IMR-90 (cell line): Measurements from ENCODE around the gene CCL13. TPM values are rescaled to one million over a fixed set of nuclear protein-coding genes. Genes with fewer than 3 reads are reported as not detected.

Experiments used
- ATAC-seq: fragments of 200-7000 bp; cut with Tn5 transposase; 2 replicates; pipeline ENCODE4 v1.9.1; 2020; ENCODE audit warnings: low read depth, mild to moderate bottlenecking, moderate library complexity
- BruUV-seq: library from RNA; stranded (reverse); fragments of 400-500 nt; replicated peaks from 2 replicates; lab custom pipeline; 2021; lab: Mats Ljungman, UMichigan
- CTCF ChIA-PET: fragments of 300-600 bp; formaldehyde crosslinking; extraction: SDS; loops from one replicate; lab custom pipeline; 2021; ENCODE audit warnings: antibody characterized with exemption; lab: Yijun Ruan, JAX
- POLR2A ChIA-PET: fragments of 300-600 bp; sonication (Branson Sonifier 250); formaldehyde crosslinking; loops from one replicate; lab custom pipeline; 2022; ENCODE audit warnings: antibody characterized with exemption; ENCODE audit not compliant: unreplicated experiment; lab: Charles Lee
- DNase-seq: peaks from one replicate; pipeline ENCODE4 v3.0.0; 2013
- H2AFZ ChIP-seq: replicated peaks from 2 replicates; pipeline ENCODE3; 2013; ENCODE audit warnings: low read length, mild to moderate bottlenecking; ENCODE audit not compliant: poor library complexity
- H2AK5ac ChIP-seq: 2 replicates; pipeline ENCODE4 v1.6.1; 2013; ENCODE audit warnings: low read depth, low read length, inconsistent platforms
- H2AK9ac ChIP-seq: replicated peaks from 2 replicates; pipeline ENCODE3; 2013; ENCODE audit warnings: mild to moderate bottlenecking, low read depth, low read length, moderate library complexity; ENCODE audit not compliant: poor library complexity
- H2BK120ac ChIP-seq: 2 replicates; pipeline ENCODE4 v1.6.1; 2013; ENCODE audit warnings: low read depth, low read length, inconsistent platforms
- H2BK15ac ChIP-seq: 3 replicates; pipeline ENCODE4 v1.6.1; 2013; ENCODE audit warnings: low read depth, low read length, inconsistent platforms
- H2BK20ac ChIP-seq: 2 replicates; pipeline ENCODE4 v1.6.1; 2013; ENCODE audit warnings: low read depth, mild to moderate bottlenecking, inconsistent platforms, low read length, moderate library complexity
- H2BK5ac ChIP-seq: 2 replicates; pipeline ENCODE4 v1.6.1; 2013; ENCODE audit warnings: mild to moderate bottlenecking, low read depth, low read length, inconsistent platforms; ENCODE audit not compliant: poor library complexity, severe bottlenecking
- H3K14ac ChIP-seq: replicated peaks from 2 replicates; pipeline ENCODE4 v1.6.1; 2013; ENCODE audit warnings: low read depth, low read length, inconsistent platforms
- H3K18ac ChIP-seq: 2 replicates; pipeline ENCODE4 v1.6.1; 2013; ENCODE audit warnings: low read depth, low read length, control low read depth
- H3K23ac ChIP-seq: 2 replicates; pipeline ENCODE4 v1.6.1; 2013; ENCODE audit warnings: low read depth, low read length, inconsistent platforms
- H3K27ac ChIP-seq: 2 replicates; pipeline ENCODE4 v1.5.1; 2013; ENCODE audit warnings: mild to moderate bottlenecking, control low read depth, low read length; ENCODE audit not compliant: insufficient read depth
- H3K27me3 ChIP-seq: 2 replicates; pipeline ENCODE4 v1.6.1; 2013; ENCODE audit warnings: low read length; ENCODE audit not compliant: control insufficient read depth, insufficient read depth
- H3K36me3 ChIP-seq: 2 replicates; pipeline ENCODE4 v1.6.1; 2013; ENCODE audit warnings: low read length, mixed read lengths; ENCODE audit not compliant: control insufficient read depth, insufficient read depth
- H3K4ac ChIP-seq: 2 replicates; pipeline ENCODE4 v1.6.1; 2013; ENCODE audit warnings: low read depth, low read length, inconsistent platforms
- H3K4me1 ChIP-seq: 2 replicates; pipeline ENCODE4 v1.6.1; 2013; ENCODE audit warnings: low read length, mixed read lengths; ENCODE audit not compliant: control insufficient read depth, insufficient read depth
- H3K4me2 ChIP-seq: 2 replicates; pipeline ENCODE4 v1.6.1; 2013; ENCODE audit warnings: low read depth, mild to moderate bottlenecking, control low read depth, low read length, moderate library complexity
- H3K4me3 ChIP-seq: 2 replicates; pipeline ENCODE4 v1.5.1; 2013; ENCODE audit warnings: low read depth, mild to moderate bottlenecking, control low read depth, low read length, moderate library complexity; ENCODE audit not compliant: insufficient read depth
- H3K56ac ChIP-seq: 2 replicates; pipeline ENCODE4 v1.6.1; 2013; ENCODE audit warnings: low read length, inconsistent platforms; ENCODE audit not compliant: insufficient read depth; ENCODE audit errors: extremely low read depth
- H3K79me1 ChIP-seq, 2 experiments: 2 replicates each; pipeline ENCODE4 v1.6.1; 2013; ENCODE audit warnings: low read length in 2 of 2, inconsistent platforms in 1 of 2, low read depth in 1 of 2
- H3K9ac ChIP-seq: 2 replicates; pipeline ENCODE4 v1.6.1; 2013; ENCODE audit warnings: low read depth, low read length, control low read depth
- H3K9me1 ChIP-seq: 2 replicates; pipeline ENCODE4 v1.6.1; 2013; ENCODE audit warnings: low read length, inconsistent platforms; ENCODE audit not compliant: insufficient read depth
- H3K9me3 ChIP-seq: 2 replicates; pipeline ENCODE4 v1.6.1; 2013; ENCODE audit warnings: low read length; ENCODE audit not compliant: control insufficient read depth, insufficient read depth
- H4K20me1 ChIP-seq: 2 replicates; pipeline ENCODE4 v1.6.1; 2013; ENCODE audit warnings: low read length, inconsistent platforms; ENCODE audit not compliant: insufficient read depth
- H4K5ac ChIP-seq: 2 replicates; pipeline ENCODE4 v1.6.1; 2013; ENCODE audit warnings: mild to moderate bottlenecking, low read depth, low read length, control low read depth
- H4K8ac ChIP-seq, 2 experiments: 2 replicates each; pipeline ENCODE4 v1.6.1; 2013; ENCODE audit warnings: low read depth in 2 of 2, low read length in 2 of 2, control low read depth in 1 of 2, inconsistent platforms in 1 of 2
- H4K91ac ChIP-seq: 2 replicates; pipeline ENCODE4 v1.6.1; 2013; ENCODE audit warnings: low read depth, low read length, inconsistent platforms; ENCODE audit not compliant: insufficient read depth
- BHLHE40 ChIP-seq: fragments of 150-350 bp; IDR thresholded peaks from 2 replicates; pipeline ENCODE4 v1.6.1; 2016; ENCODE audit warnings: mild to moderate bottlenecking, low read depth, low read length
- CEBPB ChIP-seq: IDR thresholded peaks from 2 replicates; pipeline ENCODE4 v1.6.1; 2012; ENCODE audit warnings: low read depth, low read length, improper control_type of control experiment
- MAFK ChIP-seq: IDR thresholded peaks from 2 replicates; pipeline ENCODE4 v1.6.1; 2012; ENCODE audit warnings: low read depth, low read length, improper control_type of control experiment
- MXI1 ChIP-seq: IDR thresholded peaks from 2 replicates; pipeline ENCODE4 v1.6.1; 2012; ENCODE audit warnings: low read depth, mild to moderate bottlenecking, low read length, moderate library complexity, borderline replicate concordance
- NFE2L2 ChIP-seq: fragments of 150-350 bp; IDR thresholded peaks from 2 replicates; pipeline ENCODE4 v1.6.1; 2016; ENCODE audit warnings: low read depth, mild to moderate bottlenecking, low read length
- POLR2A ChIP-seq: IDR thresholded peaks from 2 replicates; pipeline ENCODE4 v1.6.1; 2012; ENCODE audit warnings: mild to moderate bottlenecking, low read depth, low read length
- RAD21 ChIP-seq: IDR thresholded peaks from 2 replicates; pipeline ENCODE4 v1.6.1; 2012; ENCODE audit warnings: low read length, improper control_type of control experiment
- RCOR1 ChIP-seq: IDR thresholded peaks from 2 replicates; pipeline ENCODE4 v1.6.1; 2012; ENCODE audit warnings: mild to moderate bottlenecking, low read length, improper control_type of control experiment; ENCODE audit not compliant: insufficient replicate concordance
- RFX5 ChIP-seq: IDR thresholded peaks from 2 replicates; pipeline ENCODE4 v1.8.0; 2012; ENCODE audit warnings: low read depth, mild to moderate bottlenecking, low read length, moderate library complexity
- WGBS, 2 experiments: methylation state at CpG; one replicate each; pipeline versions ENCODE4 v1.1.5 to v1.1.7; 2013; ENCODE audit warnings: missing lambda C conversion rate in 2 of 2; ENCODE audit not compliant: insufficient read length in 1 of 2; ENCODE audit errors: extremely low coverage in 2 of 2; 5-methylcytosine and 5-hydroxymethylcytosine counted together
- dilution Hi-C: fragments of 300-500 bp; cut with HindIII; formaldehyde crosslinking; loops from one replicate; pipeline ENCODE4 v1.14.3; 2018; ENCODE audit warnings: low sequenced_read_pairs; ENCODE audit not compliant: unreplicated experiment
- in situ Hi-C: fragments of 300-500 bp; cut with MboI; formaldehyde crosslinking; loops from 3 replicates; pipeline ENCODE4 v1.14.3; 2019; ENCODE audit warnings: low sequenced_read_pairs, inconsistent platforms, mixed read lengths
- intact Hi-C: fragments of 100-400 bp; cut with micrococcal nuclease; formaldehyde crosslinking; loops from 2 replicates; pipeline ENCODE4 v1.10.0; 2022
- polyA plus RNA-seq, 3 experiments: library from polyadenylated mRNA; depleted of rRNA; stranded (reverse); fragments of >200 nt; gene quantifications; 2 replicates each; pipeline ENCODE4 v1.2.3, GENCODE V29; 2012; ENCODE audit warnings: low replicate concordance in 1 of 3
- total RNA-seq: library from RNA; depleted of rRNA; stranded (reverse); fragments of >200 nt; gene quantifications from 2 replicates; pipeline ENCODE4 v1.2.3, GENCODE V29; 2012
- TF ChIP-seq, protein P1 (sequence below): fragments of 150-350 bp; IDR thresholded peaks from 2 replicates; pipeline ENCODE4 v1.6.1; 2016; ENCODE audit warnings: low read depth, mild to moderate bottlenecking, low read length, moderate library complexity, borderline replicate concordance

Gene CCL13
- total and polyA plus RNA-seq, 2 of the 4 experiments (the other 2 are of a cell fraction): 0.18 TPM; not detected in 1

DNA sequence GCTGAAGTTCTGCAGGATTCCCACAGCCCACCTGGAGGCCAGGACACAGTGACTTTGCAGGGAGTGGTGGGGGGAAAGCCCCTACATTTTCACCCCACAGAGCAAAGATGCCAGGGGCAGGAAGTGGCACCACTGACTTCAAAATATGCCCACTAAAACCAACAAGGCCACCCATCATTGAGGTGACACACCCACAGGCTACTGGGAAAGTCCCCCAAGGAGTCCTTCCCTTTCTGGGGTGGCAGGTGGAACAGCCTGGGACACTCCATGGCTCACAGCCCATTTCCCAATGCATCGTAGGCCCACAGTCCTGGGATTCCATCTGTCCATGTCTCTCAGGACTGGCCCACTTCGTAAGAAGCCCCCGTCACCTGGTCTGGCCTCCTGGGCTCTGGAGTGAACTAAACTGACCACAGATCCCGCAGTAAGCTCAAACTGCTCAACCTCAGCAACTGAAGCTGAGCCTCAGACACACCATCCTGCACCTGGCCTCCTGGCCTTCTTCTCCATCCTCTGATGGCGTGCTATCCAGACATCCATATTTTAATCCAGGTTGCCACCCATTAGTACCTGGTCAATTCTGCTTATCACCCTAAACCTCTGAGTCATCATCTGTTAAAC lies 14.2 kb downstream of the CCL13 start:
- in situ Hi-C loops: no loop called here
- H3K18ac ChIP-seq: no peak overlapping the region
- no peak overlapping the region for H3K27ac ChIP-seq
- intact Hi-C loops: no loop called here
- no peak overlapping the region for H3K4me2 ChIP-seq
- no peak overlapping the region for H2AK9ac ChIP-seq
- no peak overlapping the region for H2BK120ac ChIP-seq
- ChIA-PET POLR2A (no interaction called here), CTCF (interaction anchor here (0.9 kb wide), 1 partner anchor 9 kb away, joined by 5 read pairs; no protein-coding TSS in a partner anchor)
- no peak overlapping the region for H2BK15ac ChIP-seq
- no peaks in the 10 kb centered on the region for H4K20me1 ChIP-seq
- 67% methylated on average over 3 of the region's 5 CpGs; no CpG with 5 or more reads in 1 of the 2 experiments for WGBS, 2 experiments
- no peak overlapping the region for H2BK20ac ChIP-seq
- TF ChIP-seq RFX5 (no peak), MXI1 (no peak), RAD21 (no peak), BHLHE40 (no peak), NFE2L2 (no peak), MAFK (no peak), CEBPB (no peak), POLR2A (no peak), RCOR1 (no peak)
- TF ChIP-seq, protein P1, sequence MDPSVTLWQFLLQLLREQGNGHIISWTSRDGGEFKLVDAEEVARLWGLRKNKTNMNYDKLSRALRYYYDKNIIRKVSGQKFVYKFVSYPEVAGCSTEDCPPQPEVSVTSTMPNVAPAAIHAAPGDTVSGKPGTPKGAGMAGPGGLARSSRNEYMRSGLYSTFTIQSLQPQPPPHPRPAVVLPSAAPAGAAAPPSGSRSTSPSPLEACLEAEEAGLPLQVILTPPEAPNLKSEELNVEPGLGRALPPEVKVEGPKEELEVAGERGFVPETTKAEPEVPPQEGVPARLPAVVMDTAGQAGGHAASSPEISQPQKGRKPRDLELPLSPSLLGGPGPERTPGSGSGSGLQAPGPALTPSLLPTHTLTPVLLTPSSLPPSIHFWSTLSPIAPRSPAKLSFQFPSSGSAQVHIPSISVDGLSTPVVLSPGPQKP: no peak
- no peak overlapping the region for H3K23ac ChIP-seq
- H3K14ac ChIP-seq: no peak overlapping the region
- H3K27me3 ChIP-seq: peaks cover 20% of the 10 kb centered on the region
- H3K4ac ChIP-seq: no peak overlapping the region
- DNase-seq (no peak), ATAC-seq (no peak)
- no peak overlapping the region for H3K4me3 ChIP-seq
- H4K91ac ChIP-seq: no peak overlapping the region
- no peak overlapping the region for H2BK5ac ChIP-seq
- BruUV-seq: no TSS peak
- H3K9ac ChIP-seq: no peak overlapping the region
- H3K36me3 ChIP-seq: no peaks in the 10 kb centered on the region
- H2AK5ac ChIP-seq: no peak overlapping the region
- H2AFZ ChIP-seq: no peak overlapping the region
- no peaks in the 10 kb centered on the region for H3K4me1 ChIP-seq
- dilution Hi-C loops: no loop called here
- no peaks in the 10 kb centered on the region for H3K9me3 ChIP-seq
- no peak overlapping the region for H4K8ac ChIP-seq
- no peaks in the 10 kb centered on the region for H3K9me1 ChIP-seq
- no peaks in the 10 kb centered on the region for H3K79me1 ChIP-seq
- no peak overlapping the region for H4K5ac ChIP-seq
- H3K56ac ChIP-seq: no peak overlapping the region
